Measurements from ENCODE around the gene DYRK2.
A peak's percentile ranks its signal among the peaks of the same experiment; 100 is the strongest.

DYRK2 gene

GRCh38 chr12:67648521-67649260 is at the start of gene DYRK2:
Gene DYRK2, plus strand, starts transcription at chr12:67648745. Its CDS starts 389 bp downstream, at chr12:67649134.
- DNase-seq, result peak; percentile 96

- no peak for DNase-seq
These were observed 48.9 kb upstream of the DYRK2 start for GRCh38 chr12:67599691-67600090.

GRCh38 chr12:67601126-67601525 is 47.4 kb upstream of the DYRK2 start:
- DNase-seq, result no peak

DNA sequence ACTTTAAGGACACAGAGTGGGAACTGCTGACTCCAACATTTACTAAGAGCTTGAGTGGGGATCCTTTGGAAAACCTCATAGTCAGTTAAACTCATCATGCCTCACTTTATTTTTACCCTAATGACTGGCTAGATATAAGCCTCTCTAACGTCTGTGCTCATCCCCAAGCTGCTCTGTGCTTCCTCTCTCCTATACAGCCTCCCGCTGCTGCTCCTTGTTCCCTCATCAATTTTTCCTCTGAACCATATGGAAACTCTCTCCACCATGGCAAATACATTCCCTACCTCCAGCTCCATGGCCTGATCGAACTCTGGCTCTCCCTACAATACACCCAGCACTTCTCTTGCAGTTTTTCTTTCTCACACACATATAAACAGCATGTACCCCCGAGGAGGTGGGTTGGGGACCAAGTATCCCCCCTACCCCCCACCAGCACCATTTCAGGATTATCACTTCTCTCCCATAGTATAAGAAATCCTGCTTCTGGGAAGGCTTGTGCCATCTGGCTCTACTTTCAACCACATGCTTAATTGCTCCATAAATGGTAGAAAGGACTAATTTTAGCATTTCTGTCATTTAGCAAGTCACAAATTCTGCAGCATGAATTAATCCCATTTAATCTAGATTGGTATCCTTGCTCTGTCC is 39.2 kb upstream of the DYRK2 start:
- no peak for DNase-seq

GRCh38 chr12:67613040-67613439 is 35.5 kb upstream of the DYRK2 start:
- no peak for DNase-seq

- DNase-seq, result no peak
These were observed 30.9 kb upstream of the DYRK2 start for GRCh38 chr12:67617629-67618028.

DNA sequence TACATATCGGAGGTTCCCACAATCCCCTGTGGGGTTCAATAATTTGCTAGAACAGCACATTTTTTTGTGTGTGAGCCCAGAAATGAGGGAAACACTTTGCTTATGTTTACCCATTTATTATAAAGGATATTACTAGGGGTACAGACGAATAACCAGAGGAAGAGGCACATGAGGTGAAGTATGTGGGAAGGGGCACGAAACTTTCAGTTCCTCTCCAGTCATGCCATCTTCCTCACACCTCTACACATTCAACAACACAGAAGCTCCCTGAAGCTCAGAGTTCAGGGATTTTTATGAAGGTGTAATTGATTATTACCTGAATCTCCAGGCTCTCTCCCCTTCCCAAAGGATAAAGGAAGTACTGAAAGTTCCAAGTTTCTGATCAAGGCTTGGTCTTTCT is 30.2 kb upstream of the DYRK2 start:
- no peak for DNase-seq

GRCh38 chr12:67621112-67621511 is 27.4 kb upstream of the DYRK2 start:
- no peak for DNase-seq

GRCh38 chr12:67621926-67622325 is 26.6 kb upstream of the DYRK2 start:
- no peak for DNase-seq

- no peak for DNase-seq
These were observed 25.3 kb upstream of the DYRK2 start for GRCh38 chr12:67623259-67623658.

GRCh38 chr12:67624355-67624754 is 24.2 kb upstream of the DYRK2 start:
- no peak for DNase-seq

DNA sequence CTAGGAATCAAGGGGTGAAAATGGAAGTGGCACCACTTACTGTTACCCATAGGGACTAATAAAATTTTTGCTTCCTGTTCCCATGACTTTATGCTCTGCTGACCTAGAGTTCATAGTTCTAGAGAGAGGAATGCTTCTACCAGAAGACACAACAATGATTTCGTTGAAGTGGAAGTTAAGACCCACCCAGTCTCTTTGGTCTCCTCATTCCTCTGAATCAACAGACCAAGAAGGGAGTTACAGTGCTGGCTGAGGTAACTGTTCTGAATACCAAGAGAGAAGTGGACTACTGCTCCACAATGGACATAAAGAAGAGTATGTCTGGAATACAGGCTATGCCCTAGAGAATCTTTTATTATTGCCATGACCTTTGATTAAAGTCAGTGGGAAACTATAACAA is 23.5 kb upstream of the DYRK2 start:
- DNase-seq, result no peak

GRCh38 chr12:67626156-67626555 is 22.4 kb upstream of the DYRK2 start:
- no peak for DNase-seq

- DNase-seq, result no peak
These were observed 18.0 kb upstream of the DYRK2 start for GRCh38 chr12:67630373-67631088.

DNA sequence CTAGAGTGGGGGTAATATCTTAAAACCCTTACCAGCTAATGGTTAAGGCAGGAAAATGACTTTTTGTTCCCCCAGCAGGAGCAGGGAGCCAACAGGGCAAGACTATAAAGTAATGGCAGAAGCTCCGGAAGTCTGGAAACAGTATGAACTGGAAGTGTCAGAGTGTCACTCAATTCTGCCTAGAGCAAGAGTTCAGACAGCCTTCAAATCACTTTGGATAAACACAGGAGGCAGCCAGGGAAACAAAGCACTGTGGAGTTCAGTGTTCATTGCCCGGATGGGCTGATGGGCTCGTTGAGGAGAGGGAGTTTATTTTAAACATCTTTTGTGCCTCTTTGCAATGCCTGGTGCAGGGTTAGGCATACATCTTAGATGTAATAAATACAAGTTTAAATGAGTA is 16.5 kb upstream of the DYRK2 start:
- no peak for DNase-seq

DNA sequence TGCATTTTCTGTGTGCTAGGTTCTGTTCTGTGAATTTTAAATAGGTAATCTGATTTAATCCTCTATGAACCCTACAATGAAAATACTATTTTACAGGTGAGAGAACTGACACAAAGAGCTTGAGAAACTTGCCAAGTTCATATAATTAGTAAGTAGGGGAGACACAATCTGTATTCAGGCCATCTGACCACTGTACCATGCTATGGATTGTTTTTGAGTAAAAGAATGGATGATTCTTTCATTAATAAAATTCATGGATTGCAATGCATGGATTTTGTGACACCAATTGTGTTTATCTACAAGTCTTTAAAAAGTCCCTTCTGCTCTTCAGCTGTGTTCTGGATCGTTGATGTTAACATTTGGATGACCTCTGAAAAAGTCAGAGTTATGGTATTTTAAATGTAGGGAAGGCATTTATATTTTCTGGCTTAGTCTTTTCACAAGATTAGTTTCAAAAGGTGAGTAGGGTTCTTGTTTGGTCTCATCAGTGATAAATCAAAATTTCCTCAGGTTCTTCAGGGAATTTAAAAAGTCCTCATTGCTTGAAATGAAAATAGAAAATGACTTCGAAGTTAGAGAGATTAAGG is 15.4 kb upstream of the DYRK2 start:
- no peak for DNase-seq

DNA sequence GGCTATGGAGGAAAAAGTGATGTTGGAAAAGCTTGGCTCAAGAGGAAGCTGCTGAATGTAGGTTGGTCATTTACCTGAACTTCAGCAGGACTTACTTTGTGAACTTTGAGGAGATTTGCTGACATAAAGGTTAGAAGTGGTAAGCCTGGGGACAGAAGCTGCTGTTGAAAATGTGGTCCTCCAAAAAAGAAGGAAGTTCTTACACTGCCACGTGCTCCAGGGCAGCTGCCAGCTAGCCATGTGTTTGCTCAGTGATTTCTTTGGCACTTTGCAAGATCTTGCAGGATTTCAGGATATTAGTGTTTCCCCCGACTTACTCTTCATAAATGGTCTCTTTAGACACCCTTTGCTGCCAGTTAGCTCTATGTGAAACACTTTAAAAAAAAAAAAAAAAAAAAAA is 14.8 kb upstream of the DYRK2 start:
- DNase-seq, result no peak

DNA sequence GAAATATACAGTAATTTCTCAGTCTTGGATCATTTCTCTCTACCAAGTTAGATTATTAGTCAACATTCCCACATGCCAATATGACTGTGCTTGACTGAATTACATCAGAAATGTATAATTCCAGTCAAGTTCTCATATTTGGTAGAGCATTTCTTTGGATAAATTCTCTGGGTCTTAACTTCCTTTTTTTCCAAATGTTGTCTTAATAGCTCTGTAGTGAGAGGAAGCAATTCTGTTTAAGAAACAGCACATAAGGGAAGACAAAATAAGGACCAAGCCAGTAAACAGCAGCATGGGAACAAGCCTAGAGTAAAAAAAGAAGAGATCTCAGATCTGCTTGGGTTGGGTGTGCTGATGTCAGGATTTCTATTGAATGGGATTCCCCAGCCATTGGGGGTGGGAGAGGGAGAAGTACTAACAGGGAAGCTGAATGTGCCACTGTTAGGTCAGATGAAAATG is 14.2 kb upstream of the DYRK2 start:
- no peak for DNase-seq

GRCh38 chr12:67637718-67638117 is 10.8 kb upstream of the DYRK2 start:
- DNase-seq, result no peak

- no peak for DNase-seq
These were observed 9.9 kb upstream of the DYRK2 start for GRCh38 chr12:67638694-67639093.

DNA sequence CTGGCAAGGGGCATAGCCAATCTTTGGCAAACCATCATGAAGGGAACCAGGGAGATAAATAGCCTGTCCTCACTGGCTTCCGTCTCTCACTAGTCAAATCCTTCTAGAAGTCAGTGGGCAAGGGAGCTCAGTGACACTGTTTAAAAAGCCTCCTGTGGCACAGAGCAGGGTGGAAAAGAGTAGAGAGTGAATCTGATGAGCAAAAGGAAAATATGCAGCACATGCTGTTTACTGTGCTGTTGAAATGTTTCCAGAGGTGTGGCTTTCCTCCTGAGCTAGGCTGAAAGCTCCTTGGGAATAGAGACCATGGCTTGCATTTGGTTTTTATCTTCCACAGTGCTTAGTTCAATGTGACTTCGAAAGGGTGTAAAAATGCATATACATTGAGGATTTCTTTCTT is 7.7 kb upstream of the DYRK2 start:
- no peak for DNase-seq

DNA sequence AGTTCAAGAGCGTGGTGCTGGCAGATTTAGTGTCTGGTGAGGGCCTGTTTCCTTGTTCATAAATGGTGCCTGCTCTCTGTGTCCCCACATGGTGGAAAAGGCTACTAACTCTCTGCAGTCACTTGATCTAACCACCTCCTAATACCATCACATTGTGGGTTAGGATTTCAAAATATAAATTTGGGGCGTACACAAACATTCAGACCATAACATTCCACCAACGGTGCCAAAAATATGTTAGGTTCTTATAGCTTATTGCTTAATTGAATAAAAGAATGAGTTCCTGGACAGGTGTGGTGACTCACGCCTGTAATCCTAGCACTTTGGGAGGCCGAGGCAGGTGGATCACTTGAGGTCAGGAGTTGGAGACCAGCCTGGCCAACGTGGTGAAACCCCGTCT is 3.4 kb upstream of the DYRK2 start:
- DNase-seq, result no peak

DNA sequence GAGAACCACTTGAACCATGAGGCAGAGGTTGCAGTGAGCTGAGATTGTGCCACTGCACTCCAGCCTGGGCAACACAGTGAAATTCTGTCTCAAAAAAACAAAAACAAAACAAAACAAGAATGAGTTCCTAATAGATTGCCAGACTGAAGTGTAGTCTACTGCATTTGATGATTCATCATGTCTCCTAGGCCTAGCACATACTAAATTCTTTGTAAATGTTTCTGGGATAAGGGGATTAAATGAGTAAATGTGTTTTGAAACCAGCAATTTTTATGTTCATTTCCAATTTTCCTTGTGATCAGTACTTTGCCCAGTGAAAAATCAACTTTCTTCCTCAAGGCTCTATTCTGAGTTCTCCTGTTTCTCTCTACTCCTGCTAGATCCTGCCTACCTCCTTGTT is 2.9 kb upstream of the DYRK2 start:
- no peak for DNase-seq

DNA sequence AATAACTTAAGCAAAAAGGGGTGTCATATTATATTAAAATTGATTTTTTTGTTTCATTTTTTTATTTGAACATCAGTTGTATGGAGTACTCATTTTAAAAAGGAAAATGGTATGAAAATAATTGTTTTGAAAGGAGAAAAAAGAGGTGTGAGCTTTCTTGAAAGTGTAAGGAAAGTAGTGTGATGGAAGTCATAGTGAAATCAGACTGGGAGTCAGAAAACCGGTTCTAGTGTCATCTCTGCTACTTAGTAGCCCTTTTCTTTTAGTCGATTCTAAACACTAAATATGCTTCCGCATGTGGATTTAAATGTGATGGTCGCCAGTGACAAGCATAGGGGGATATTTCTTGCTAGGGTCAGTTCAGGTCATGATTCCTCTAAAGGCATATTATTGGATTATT is 1.8 kb upstream of the DYRK2 start:
- no peak for DNase-seq

All from GOT3 (cell line).